ENCODE results near the gene DGKI.

Gene DGKI

GRCh38 chr7:137366995-137367394 is 479.8 kb downstream of the DGKI start:
- in situ Hi-C loops (cut with HindIII; ENCODE audit: low pct_ligation_motif_present, low sequenced_read_pairs), result no loop called here
- TF ChIP-seq CTCF (IDR thresholded peaks at IDR 0.05; ENCODE audit: low read depth, low read length, missing control alignments), result no peak

GRCh38 chr7:137363683-137364082 is 483.1 kb downstream of the DGKI start:
- Histone ChIP-seq H3K4me3 (ENCODE audit: low read depth, low read length) (no peak overlapping the region), H3K27me3 (replicated peaks) (no peaks in the 10 kb centered on the region), H3K36me3 (replicated peaks) (no peaks in the 10 kb centered on the region), H3K27ac (no peak overlapping the region)
- no peak for DNase-seq
- in situ Hi-C loops (cut with HindIII; ENCODE audit: low pct_ligation_motif_present, low sequenced_read_pairs), result no loop called here
- TF ChIP-seq CTCF (IDR thresholded peaks at IDR 0.05; ENCODE audit: low read depth, low read length, missing control alignments), result no peak

More at GRCh38 chr7:137366995-137367394, 479.8 kb downstream of the DGKI start:
- Histone ChIP-seq H3K4me3 (ENCODE audit: low read depth, low read length) (no peak overlapping the region), H3K36me3 (replicated peaks) (no peaks in the 10 kb centered on the region), H3K27ac (no peak overlapping the region), H3K27me3 (replicated peaks) (no peaks in the 10 kb centered on the region)
- DNase-seq, result no peak

DNA sequence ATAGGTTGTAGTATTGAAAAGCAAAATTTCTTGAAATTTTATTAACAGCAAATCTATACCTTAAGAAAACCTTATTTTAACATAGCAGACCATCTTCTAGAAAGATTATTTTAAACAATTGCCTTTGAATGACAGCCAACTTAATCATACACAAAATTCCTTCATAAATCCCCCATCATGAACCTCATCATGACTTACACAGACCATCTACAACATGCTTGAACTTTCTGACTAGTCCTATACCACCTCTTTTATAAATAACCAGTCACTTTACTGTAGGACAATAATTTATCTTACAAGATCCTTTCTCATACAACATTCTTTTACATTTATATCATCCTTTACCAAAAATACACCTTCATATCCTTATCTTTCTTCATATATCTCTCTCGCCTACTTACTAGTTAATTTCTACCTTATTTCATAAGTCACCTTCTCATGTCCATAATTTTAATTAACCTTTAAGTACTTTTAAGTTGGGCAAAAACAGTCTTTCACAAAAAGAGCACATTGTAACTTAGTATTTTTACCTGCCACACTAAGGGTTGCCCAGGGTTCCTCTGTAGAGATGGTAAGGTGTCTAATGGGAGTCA is 486.6 kb downstream of the DGKI start:
- no peaks in the 10 kb centered on the region for H3K36me3 ChIP-seq (replicated peaks)
- no peak overlapping the region for H3K27ac ChIP-seq
- no peak overlapping the region for H3K4me3 ChIP-seq (ENCODE audit: low read depth, low read length)
- in situ Hi-C loops (cut with HindIII; ENCODE audit: low pct_ligation_motif_present, low sequenced_read_pairs), result no loop called here
- DNase-seq, result no peak
- H3K27me3 ChIP-seq (replicated peaks), result no peaks in the 10 kb centered on the region
- no peak for TF ChIP-seq CTCF (IDR thresholded peaks at IDR 0.05; ENCODE audit: low read depth, low read length, missing control alignments)

- no peak for TF ChIP-seq CTCF (IDR thresholded peaks at IDR 0.05; ENCODE audit: low read depth, low read length, missing control alignments)
- no peak for DNase-seq
- H3K36me3 ChIP-seq (replicated peaks), result no peaks in the 10 kb centered on the region
- no peak overlapping the region for H3K27ac ChIP-seq
- H3K4me3 ChIP-seq (ENCODE audit: low read depth, low read length), result no peak overlapping the region
- in situ Hi-C loops (cut with HindIII; ENCODE audit: low pct_ligation_motif_present, low sequenced_read_pairs), result no loop called here
- H3K27me3 ChIP-seq (replicated peaks), result no peaks in the 10 kb centered on the region
These were observed 491.8 kb downstream of the DGKI start for GRCh38 chr7:137354961-137355360.

DNA sequence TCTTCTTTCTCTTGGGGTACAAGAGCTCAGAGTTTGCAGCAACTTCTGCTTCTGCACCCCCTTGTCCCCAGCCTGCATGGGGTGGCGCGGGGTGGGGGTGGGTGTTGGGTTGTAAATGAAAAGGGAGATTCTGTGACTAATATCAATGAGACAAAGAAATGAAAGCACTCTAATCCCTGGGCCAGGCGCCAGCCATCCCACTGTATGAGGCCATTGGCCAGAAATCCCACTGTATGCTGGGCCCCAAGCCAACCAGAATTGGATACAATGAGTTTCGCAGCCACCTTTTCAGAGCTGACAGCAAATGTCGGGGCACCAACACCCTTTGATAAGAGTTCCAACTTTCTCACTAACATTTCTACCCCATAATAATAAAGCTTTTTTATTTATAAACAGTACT is 492.4 kb downstream of the DGKI start:
- H3K36me3 ChIP-seq (replicated peaks), result no peaks in the 10 kb centered on the region

More for the DNA sequence above, 492.4 kb downstream of the DGKI start:
- no peak for TF ChIP-seq CTCF (IDR thresholded peaks at IDR 0.05; ENCODE audit: low read depth, low read length, missing control alignments)
- no peak overlapping the region for H3K27ac ChIP-seq
- H3K27me3 ChIP-seq (replicated peaks), result no peaks in the 10 kb centered on the region
- H3K4me3 ChIP-seq (ENCODE audit: low read depth, low read length), result no peak overlapping the region
- DNase-seq, result peak; percentile 33
- in situ Hi-C loops (cut with HindIII; ENCODE audit: low pct_ligation_motif_present, low sequenced_read_pairs), result no loop called here

Data from brain microvascular endothelial cell (primary cell).